K562 (cell line): ENCODE data around the gene SOHLH2. TPM values are rescaled to one million over a fixed set of nuclear protein-coding genes. Genes with fewer than 3 reads are reported as not detected.

Source experiments
- ATAC-seq: fragments of 200-7000 bp; cut with Tn5 transposase; 3 replicates; pipeline ENCODE4 v1.9.1; 2020; ENCODE audit warnings: moderate library complexity
- BruUV-seq: library from RNA; stranded (reverse); fragments of 400-500 nt; replicated peaks from 2 replicates; lab custom pipeline; 2021; lab: Mats Ljungman, UMichigan
- CTCF ChIA-PET: fragments of 300-600 bp; formaldehyde crosslinking; extraction: SDS; loops from one replicate; lab custom pipeline; 2021; ENCODE audit warnings: low intra/inter-chr PET ratio; lab: Yijun Ruan, JAX
- POLR2A ChIA-PET: fragments of 300-600, 350-650 bp; sonication (Branson Sonifier 250); formaldehyde crosslinking; extraction: SDS; loops from one replicate; lab custom pipeline; 2021; ENCODE audit warnings: antibody characterized with exemption, inconsistent platforms; lab: Yijun Ruan, JAX
- DNase-seq, 4 experiments: peaks; one replicate each; pipeline versions ENCODE4 v3.0.0 to v3.0.0-alpha.2; 2011 to 2018; ENCODE audit warnings: low spot score in 3 of 4, mixed read lengths in 3 of 4; ENCODE audit errors: extremely low read depth in 1 of 4
- FAIRE-seq: peaks from 2 replicates; lab custom pipeline; 2011; peaks lifted over from hg19 to GRCh38; lab: Jason Lieb, UNC
- H2AFZ ChIP-seq: 2 replicates; pipeline ENCODE4 v1.6.0; 2011; ENCODE audit warnings: low read depth, low read length, control low read depth, inconsistent platforms
- H3K27ac ChIP-seq: fragments of 200-600 bp; 3 replicates; pipeline ENCODE4 v1.8.0; 2011; ENCODE audit warnings: low read depth, mild to moderate bottlenecking, control low read depth, inconsistent platforms, low read length, moderate library complexity, mixed read lengths; ENCODE audit errors: extremely low read depth
- H3K27me3 ChIP-seq, 2 experiments: fragments of 300-600 bp in 1 of 2; 2 replicates in 1 of 2; 3 replicates in 1 of 2; pipeline versions ENCODE4 v1.6.0 to v1.8.0; 2011; ENCODE audit warnings: inconsistent platforms in 2 of 2, low read length in 2 of 2, mild to moderate bottlenecking in 1 of 2, mixed read lengths in 1 of 2, moderate library complexity in 1 of 2; ENCODE audit not compliant: control insufficient read depth in 2 of 2, insufficient read depth in 2 of 2
- H3K36me3 ChIP-seq: fragments of 300-600 bp; 3 replicates; pipeline ENCODE4 v1.8.0; 2011; ENCODE audit warnings: mild to moderate bottlenecking, low read length, inconsistent platforms; ENCODE audit not compliant: control insufficient read depth, insufficient read depth
- H3K4me1 ChIP-seq, 2 experiments: fragments of 200-600 bp in 1 of 2; replicated peaks in 1 of 2; 2 replicates in 1 of 2; 3 replicates in 1 of 2; pipeline versions ENCODE4 v1.5.1 to v1.8.0; 2011; ENCODE audit warnings: inconsistent platforms in 2 of 2, low read length in 2 of 2, mild to moderate bottlenecking in 1 of 2, mixed read lengths in 1 of 2, moderate library complexity in 1 of 2; ENCODE audit not compliant: control insufficient read depth in 2 of 2, insufficient read depth in 2 of 2
- H3K4me2 ChIP-seq: 2 replicates; pipeline ENCODE4 v1.6.1; 2011; ENCODE audit warnings: low read length, control low read depth, inconsistent platforms, mixed read lengths; ENCODE audit not compliant: insufficient read depth
- H3K4me3 ChIP-seq: fragments of 200-600 bp; sonication (generic), shearing (Covaris generic); 2 replicates; pipeline ENCODE4 v1.5.1; 2016; ENCODE audit warnings: control low read depth, inconsistent platforms
- H3K79me2 ChIP-seq: fragments of 200-600 bp; 3 replicates; pipeline ENCODE4 v1.8.0; 2011; ENCODE audit warnings: low read length, inconsistent platforms; ENCODE audit not compliant: control insufficient read depth, insufficient read depth
- H3K9ac ChIP-seq, 2 experiments: 2 replicates each; pipeline versions ENCODE4 v1.6.0 to v1.6.1; 2011; ENCODE audit warnings: low read depth in 2 of 2, low read length in 2 of 2, control low read depth in 1 of 2, inconsistent platforms in 1 of 2, mild to moderate bottlenecking in 1 of 2, mixed read lengths in 1 of 2; ENCODE audit not compliant: insufficient read depth in 1 of 2
- H3K9me1 ChIP-seq: one replicate; pipeline ENCODE4 v1.6.0; 2011; ENCODE audit warnings: inconsistent platforms, mild to moderate bottlenecking, low read length, moderate library complexity; ENCODE audit not compliant: control insufficient read depth, insufficient read depth
- H3K9me3 ChIP-seq: replicated peaks from 2 replicates; pipeline ENCODE4 v1.5.1; 2011; ENCODE audit warnings: low read depth, low read length, inconsistent platforms; ENCODE audit not compliant: control insufficient read depth, insufficient read depth
- H4K20me1 ChIP-seq: replicated peaks from 2 replicates; pipeline ENCODE4 v1.6.1; 2011; ENCODE audit warnings: low read length, inconsistent platforms, mixed read lengths; ENCODE audit not compliant: control insufficient read depth, insufficient read depth
- ESRRB ChIP-seq: fragments of 250-450 bp; sonication (Bioruptor Pico); IDR thresholded peaks from 2 replicates; pipeline ENCODE4 v1.5.0; 2020; ENCODE audit warnings: mild to moderate bottlenecking, moderate library complexity, borderline replicate concordance
- MBD2 ChIP-seq: sonication (generic); IDR thresholded peaks from 2 replicates; pipeline ENCODE4 v1.6.1; 2016; ENCODE audit warnings: low read depth, borderline replicate concordance
- OTX1 ChIP-seq: fragments of 450-650 bp; formaldehyde crosslinking; IDR thresholded peaks from 2 replicates; pipeline ENCODE4 v1.4.0; 2022; ENCODE audit warnings: mild to moderate bottlenecking
- RB1 ChIP-seq: fragments of 450-650 bp; IDR thresholded peaks from 2 replicates; pipeline ENCODE4 v1.6.1; 2017; ENCODE audit warnings: low read depth, mild to moderate bottlenecking
- SAFB ChIP-seq: fragments of 200-400 bp; formaldehyde crosslinking; IDR thresholded peaks from 2 replicates; pipeline ENCODE4 v1.6.1; 2017; ENCODE audit warnings: low read depth, low read length, borderline replicate concordance
- ZNF174 ChIP-seq: fragments of 250-450 bp; sonication (Bioruptor Pico); IDR thresholded peaks from 2 replicates; pipeline ENCODE4 v1.4.0; 2020; ENCODE audit warnings: mild to moderate bottlenecking
- ZNF23 ChIP-seq: fragments of 250-450 bp; sonication (Bioruptor Pico); IDR thresholded peaks from 2 replicates; pipeline ENCODE4 v1.4.0; 2020; ENCODE audit warnings: mild to moderate bottlenecking
- ZNF407 ChIP-seq: fragments of 450-650 bp; IDR thresholded peaks from 2 replicates; pipeline ENCODE4 v1.6.1; 2016; ENCODE audit warnings: low read depth
- in situ Hi-C: fragments of 300-500 bp; cut with MboI; formaldehyde crosslinking; loops from 4 replicates; pipeline ENCODE4 v1.15.0; 2018; ENCODE audit warnings: inconsistent platforms, mixed read lengths
- intact Hi-C: fragments of 100-400 bp; cut with micrococcal nuclease; formaldehyde crosslinking; loops from 2 replicates; pipeline ENCODE4 v1.14.2; 2022
- polyA plus RNA-seq, 8 experiments: library from polyadenylated mRNA; depleted of rRNA in 4 of 8; stranded (reverse) in 5 of 8; unstranded in 3 of 8; fragments of >200 nt; fragmentation: Nextera tagmentation in 2 of 8; fragmentation: Illumina TruSeq in 1 of 8; extraction: Ambion mirVana in 2 of 8; extraction: Trizol in 1 of 8; gene quantifications; 2 replicates each; pipeline versions ENCODE4 v1.2.1 to v1.2.3, GENCODE V29; 2011 to 2014; ENCODE audit warnings: inconsistent platforms in 1 of 8, missing spikeins in 1 of 8
- total RNA-seq, 7 experiments: library from RNA; depleted of rRNA in 6 of 7; stranded (reverse); fragments of >200 nt in 6 of 7; fragmentation: Illumina TruSeq in 2 of 7; extraction: Trizol in 2 of 7; gene quantifications; 2 replicates each; pipeline versions ENCODE4 v1.2.1 to v1.2.3, GENCODE V29; 2011 to 2021; ENCODE audit warnings: low replicate concordance in 1 of 7

Gene SOHLH2
- total and polyA plus RNA-seq, 9 of the 15 experiments (the other 6 are each of a cell fraction or from before 2014, with no cell fraction given) = 10.3 to 26.7 (median 17.0) TPM

- TF ChIP-seq ZNF174 (CRISPR knock-in tag) (no peak), RB1 (no peak), ZNF23 (CRISPR knock-in tag) (no peak), ZNF407 (no peak), ESRRB (CRISPR knock-in tag) (no peak), OTX1 (CRISPR knock-in tag) (no peak), SAFB (no peak), MBD2 (no peak)
- ATAC-seq = no peak
- intact Hi-C loops (no loop called here), in situ Hi-C loops (no loop called here)
- no peak for DNase-seq
- Histone ChIP-seq H3K9ac (no peak overlapping the region), H3K9me1 (no peaks in the 10 kb centered on the region), H3K4me2 (no peak overlapping the region), H3K36me3 (no peaks in the 10 kb centered on the region), H4K20me1 (no peaks in the 10 kb centered on the region), H3K4me3 (no peak overlapping the region), H3K9me3 (no peaks in the 10 kb centered on the region), H3K27me3 (no peaks in the 10 kb centered on the region), H3K79me2 (no peaks in the 10 kb centered on the region), H3K27ac (no peak overlapping the region), H3K4me1 (peaks cover 0 to 3% of the 10 kb centered on the region in 2 experiments; a peak in 1 of 5 replicates), H2AFZ (no peak overlapping the region)
- CTCF ChIA-PET = no interaction called here
- BruUV-seq = no TSS peak
- POLR2A ChIA-PET = no interaction called here
- no peak for FAIRE-seq
These were observed 47.6 kb upstream of the SOHLH2 start for GRCh38 chr13:36261976-36262375.
